ENCODE measurements around the gene CEACAM3.

DNA sequence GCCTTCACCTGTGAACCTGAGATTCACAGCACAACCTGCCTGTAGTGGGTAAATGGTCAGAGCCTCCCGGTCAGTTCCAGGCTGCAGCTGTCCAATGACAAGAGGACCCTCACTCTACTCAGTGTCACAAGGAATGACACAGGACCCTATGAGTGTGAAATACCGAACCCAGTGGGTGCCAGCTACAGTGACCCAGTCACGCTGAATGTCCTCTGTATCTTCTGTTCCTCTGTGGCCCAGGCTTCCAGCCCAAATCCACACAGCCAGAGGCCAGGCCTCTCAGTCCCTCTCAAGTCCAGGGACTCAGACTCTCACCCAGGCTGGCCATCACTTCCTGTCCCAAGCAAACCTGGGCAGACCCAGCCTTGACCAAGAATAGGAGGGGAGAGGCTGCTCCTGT, 10.8 kb downstream of the CEACAM3 start:
- no peak for TF ChIP-seq SPI1 (IDR thresholded peaks at IDR 0.05; ENCODE audit: low read depth, low read length)
- no peak for TF ChIP-seq TAF1 (IDR thresholded peaks at IDR 0.05; ENCODE audit: low read depth, low read length)
- TF ChIP-seq POLR2AphosphoS5 (IDR thresholded peaks at IDR 0.05; ENCODE audit: low read depth, low read length), result no peak
- TF ChIP-seq POLR2A (IDR thresholded peaks at IDR 0.05; ENCODE audit: low read depth, low read length), result no peak
- TF ChIP-seq POU2F2 (IDR thresholded peaks at IDR 0.05; ENCODE audit: low read depth, low read length), result no peak
- TF ChIP-seq PAX5 (IDR thresholded peaks at IDR 0.05; ENCODE audit: insufficient read depth, low read length, severe bottlenecking), result no peak
